ENCODE data around the gene MRPL53.
"Not testable (repeated sequence)": the region's sequence is repeated elsewhere in the genome, so short reads cannot be mapped to it uniquely, and the experiment has no call there.

Gene MRPL53

GRCh38 chr2:74464406-74464805 lies 8.1 kb downstream of the MRPL53 start:
- no peak for DNase-seq (ENCODE audit: insufficient read length)
- TF ChIP-seq POLR2AphosphoS5 (IDR thresholded peaks at IDR 0.05; ENCODE audit: low read depth, low read length), result no peak
- TF ChIP-seq TAF1 (IDR thresholded peaks at IDR 0.05; ENCODE audit: borderline replicate concordance, low read depth, low read length), result no peak
- TF ChIP-seq POLR2A (IDR thresholded peaks at IDR 0.05; ENCODE audit: low read depth, low read length), result no peak
- no peak for FAIRE-seq

- TF ChIP-seq POLR2A (IDR thresholded peaks at IDR 0.05; ENCODE audit: low read depth, low read length) (no peak), TAF1 (IDR thresholded peaks at IDR 0.05; ENCODE audit: borderline replicate concordance, low read depth, low read length) (no peak), POLR2AphosphoS5 (IDR thresholded peaks at IDR 0.05; ENCODE audit: low read depth, low read length) (no peak)
- FAIRE-seq (no peak), DNase-seq (ENCODE audit: insufficient read length) (no peak)
These were observed 9.7 kb downstream of the MRPL53 start for GRCh38 chr2:74462786-74463105.

- no peak for DNase-seq (ENCODE audit: insufficient read length)
- FAIRE-seq, result no peak
- no peak for TF ChIP-seq POLR2A (IDR thresholded peaks at IDR 0.05; ENCODE audit: low read depth, low read length)
- no peak for TF ChIP-seq TAF1 (IDR thresholded peaks at IDR 0.05; ENCODE audit: borderline replicate concordance, low read depth, low read length)
- no peak for TF ChIP-seq POLR2AphosphoS5 (IDR thresholded peaks at IDR 0.05; ENCODE audit: low read depth, low read length)
These were observed 10.3 kb downstream of the MRPL53 start for GRCh38 chr2:74462054-74462785.

GRCh38 chr2:74461187-74462053 lies 11.1 kb downstream of the MRPL53 start:
- DNase-seq (ENCODE audit: insufficient read length) (no peak), FAIRE-seq (no peak)
- TF ChIP-seq TAF1 (IDR thresholded peaks at IDR 0.05; ENCODE audit: borderline replicate concordance, low read depth, low read length), result no peak
- TF ChIP-seq POLR2A (IDR thresholded peaks at IDR 0.05; ENCODE audit: low read depth, low read length), result 0 out of 2 replicates have a peak, but pooled peaks have one; percentile 19

GRCh38 chr2:74460187-74460586 lies 12.3 kb downstream of the MRPL53 start:
- FAIRE-seq; DNase-seq (ENCODE audit: insufficient read length): not testable (repeated sequence)

- not testable (repeated sequence) for FAIRE-seq; DNase-seq (ENCODE audit: insufficient read length)
These were observed 12.9 kb downstream of the MRPL53 start for GRCh38 chr2:74459503-74460118.

- DNase-seq (ENCODE audit: insufficient read length) (no peak), FAIRE-seq (no peak)
- no peak for TF ChIP-seq TAF1 (IDR thresholded peaks at IDR 0.05; ENCODE audit: borderline replicate concordance, low read depth, low read length)
- no peak for TF ChIP-seq POLR2A (IDR thresholded peaks at IDR 0.05; ENCODE audit: low read depth, low read length)
- TF ChIP-seq POLR2AphosphoS5 (IDR thresholded peaks at IDR 0.05; ENCODE audit: low read depth, low read length), result no peak
These were observed 13.5 kb downstream of the MRPL53 start for GRCh38 chr2:74458938-74459363.

GRCh38 chr2:74458132-74458937 lies 14.1 kb downstream of the MRPL53 start, which contains the start of gene WBP1:
WBP1 (plus strand) TSS chr2:74458438; CDS start chr2:74458603, 165 bp downstream.
- DNase-seq (ENCODE audit: insufficient read length), result peak; percentile 88
- TF ChIP-seq TAF1 (IDR thresholded peaks at IDR 0.05; ENCODE audit: borderline replicate concordance, low read depth, low read length), result 0 out of 2 replicates have a peak, but pooled peaks have one; percentile 47
- TF ChIP-seq POLR2A (IDR thresholded peaks at IDR 0.05; ENCODE audit: low read depth, low read length), result peak; percentile 49; the same call in 1 of the 2 replicates
- TF ChIP-seq POLR2AphosphoS5 (IDR thresholded peaks at IDR 0.05; ENCODE audit: low read depth, low read length), result 0 out of 2 replicates have a peak, but pooled peaks have one; percentile 33
- peak; percentile 97 for FAIRE-seq

- DNase-seq (ENCODE audit: insufficient read length), result peak; percentile 55
- FAIRE-seq, result peak; percentile 89
- no peak; the same call in 1 of the 2 replicates for TF ChIP-seq POLR2AphosphoS5 (IDR thresholded peaks at IDR 0.05; ENCODE audit: low read depth, low read length)
- TF ChIP-seq POLR2A (IDR thresholded peaks at IDR 0.05; ENCODE audit: low read depth, low read length), result peak; percentile 75
These were observed 14.8 kb downstream of the MRPL53 start for GRCh38 chr2:74457549-74458131.

GRCh38 chr2:74457129-74457548 lies 15.3 kb downstream of the MRPL53 start:
- FAIRE-seq, result no peak
- TF ChIP-seq POLR2A (IDR thresholded peaks at IDR 0.05; ENCODE audit: low read depth, low read length), result no peak; the same call in 1 of the 2 replicates
- no peak; the same call in 1 of the 2 replicates for TF ChIP-seq POLR2AphosphoS5 (IDR thresholded peaks at IDR 0.05; ENCODE audit: low read depth, low read length)
- no peak for TF ChIP-seq TAF1 (IDR thresholded peaks at IDR 0.05; ENCODE audit: borderline replicate concordance, low read depth, low read length)
- DNase-seq (ENCODE audit: insufficient read length), result no peak

All from GM12892 (cell line).